Measurements from ENCODE around the gene MMP23B. TPM values are rescaled to one million over a fixed set of nuclear protein-coding genes. Genes with fewer than 3 reads are reported as not detected.

Gene MMP23B
- polyA plus RNA-seq, 1 donor = 38.1 TPM

DNA sequence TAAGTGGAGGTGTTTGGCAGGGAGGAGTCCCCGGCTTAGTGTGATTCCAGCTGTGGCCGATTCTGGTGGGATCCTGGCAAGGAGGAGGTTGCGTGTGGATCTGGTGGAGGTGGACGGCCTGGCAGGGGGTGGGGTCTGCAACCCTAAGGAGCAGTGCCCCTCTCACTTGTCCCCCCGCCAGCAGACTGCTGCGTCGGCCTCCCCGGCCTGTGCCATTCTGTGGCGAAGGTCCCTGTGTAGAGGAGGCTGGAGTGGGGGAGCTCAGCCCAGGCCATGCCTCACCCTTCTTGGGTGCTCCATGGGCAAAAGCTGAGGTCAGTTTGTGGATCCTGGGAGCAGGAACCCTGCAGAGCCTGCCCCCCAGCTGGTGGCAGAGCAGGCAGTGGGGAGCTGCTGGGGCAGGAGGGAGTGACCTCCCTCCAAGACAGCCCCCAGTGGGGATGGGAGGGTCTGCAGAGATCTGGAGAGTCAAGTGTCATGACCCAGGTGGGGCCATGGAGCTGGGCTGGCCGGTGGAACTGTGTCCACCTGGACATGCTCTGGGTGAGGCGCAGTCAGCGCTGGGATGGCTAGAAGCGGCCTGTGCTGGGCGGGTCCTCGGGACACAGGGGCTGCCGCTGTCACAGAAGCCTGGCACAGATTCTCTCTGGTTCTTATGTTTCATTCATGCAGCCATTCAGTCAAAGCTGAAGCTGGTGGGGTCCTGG lies 11.4 kb upstream of the MMP23B start:
- DNase-seq = no peak

DNA sequence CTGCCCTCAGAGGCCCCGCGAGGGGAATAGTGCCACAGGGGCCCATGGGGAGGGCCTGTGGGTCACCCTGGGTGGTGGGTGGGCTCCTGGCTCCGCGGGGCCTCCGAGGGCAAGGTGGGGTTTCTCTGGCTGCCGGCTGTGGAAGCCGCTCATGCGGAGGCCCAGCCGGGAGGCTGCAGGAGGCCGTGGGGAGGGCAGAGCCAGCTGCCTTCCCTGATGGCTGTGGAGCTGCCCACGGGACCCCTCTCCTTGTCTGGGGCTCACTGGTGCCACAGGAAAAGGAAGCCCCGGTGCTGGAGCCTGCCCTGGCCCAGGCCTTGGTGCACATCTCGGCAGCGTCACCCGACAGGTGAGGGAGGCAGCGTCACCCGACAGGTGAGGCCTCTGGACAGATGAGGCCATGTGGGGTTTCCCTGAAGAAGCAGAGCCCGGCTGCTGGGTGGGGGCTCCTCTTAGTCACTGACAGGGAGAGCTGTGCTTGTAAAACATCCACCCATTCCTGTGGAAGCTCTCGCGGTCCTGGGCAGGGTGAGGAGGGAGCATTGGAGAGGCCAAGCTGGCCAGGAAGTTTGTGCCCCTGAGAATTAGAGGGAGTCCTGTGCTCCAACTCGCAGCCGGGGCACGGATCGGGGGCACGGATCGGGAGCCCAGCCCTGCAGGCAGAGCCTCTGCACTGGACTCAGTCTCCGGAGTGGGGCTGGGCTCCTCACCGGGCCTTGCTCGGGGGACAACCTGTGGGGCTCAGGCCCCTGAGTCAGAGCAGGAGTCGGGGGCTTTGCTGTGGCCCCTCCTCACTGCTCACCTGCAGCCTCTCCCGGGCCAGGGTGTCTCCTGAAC lies 10.6 kb upstream of the MMP23B start:
- DNase-seq = no peak

DNA sequence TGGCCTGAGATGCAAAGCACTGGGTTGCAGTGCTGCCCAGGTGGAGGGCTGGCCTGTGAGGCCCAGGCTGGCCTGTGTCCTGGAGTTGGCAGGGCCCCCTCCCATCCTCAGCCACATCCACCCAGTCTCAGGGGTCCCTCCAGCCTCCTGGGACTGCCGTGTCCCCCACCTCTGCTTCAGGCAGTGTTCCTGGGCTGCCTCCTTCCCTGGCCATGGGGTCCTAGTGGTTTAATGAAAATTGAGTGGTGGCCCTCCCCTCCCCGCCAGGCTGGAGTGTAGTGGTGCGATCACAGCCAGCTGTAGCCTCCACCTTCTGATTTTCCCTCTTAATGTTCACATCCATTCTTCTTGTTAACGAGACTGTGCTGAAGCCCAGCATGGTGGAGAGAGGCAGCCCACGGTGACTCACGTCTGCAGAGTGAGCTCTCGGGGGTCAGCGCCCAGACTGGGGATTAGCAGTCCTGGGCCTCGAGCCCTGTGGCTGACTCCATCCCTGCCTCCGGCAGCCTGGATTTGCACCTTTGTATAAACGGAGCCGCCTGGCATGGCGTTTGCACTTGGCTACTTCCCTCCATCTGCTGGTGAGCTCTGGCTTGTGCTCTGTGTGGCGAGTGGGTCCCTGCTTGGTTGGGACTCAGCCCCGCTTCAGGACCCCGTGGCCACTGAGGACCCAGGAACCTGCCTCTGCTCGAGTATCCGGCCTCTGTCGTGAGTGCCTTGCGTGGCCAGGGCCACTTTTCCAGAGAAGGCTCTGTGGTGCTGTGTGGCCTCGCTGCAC lies 9.8 kb upstream of the MMP23B start:
- no peak for DNase-seq

DNA sequence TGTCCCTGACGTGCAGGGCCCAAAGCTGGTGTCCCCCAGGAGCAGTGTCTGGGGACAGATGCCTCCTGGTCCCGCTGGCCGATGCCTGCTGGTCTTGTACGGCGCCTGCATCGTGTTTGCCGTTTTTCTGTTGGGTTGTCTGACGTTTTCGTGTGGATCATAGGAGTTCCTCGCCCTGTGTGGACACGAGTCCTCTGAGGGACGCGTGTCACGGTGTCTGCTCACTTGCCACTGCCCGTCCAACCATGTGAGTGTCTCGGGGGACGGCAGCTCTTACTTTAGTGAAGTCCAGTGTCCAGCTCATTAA lies 9.2 kb upstream of the MMP23B start:
- no peak for DNase-seq

DNA sequence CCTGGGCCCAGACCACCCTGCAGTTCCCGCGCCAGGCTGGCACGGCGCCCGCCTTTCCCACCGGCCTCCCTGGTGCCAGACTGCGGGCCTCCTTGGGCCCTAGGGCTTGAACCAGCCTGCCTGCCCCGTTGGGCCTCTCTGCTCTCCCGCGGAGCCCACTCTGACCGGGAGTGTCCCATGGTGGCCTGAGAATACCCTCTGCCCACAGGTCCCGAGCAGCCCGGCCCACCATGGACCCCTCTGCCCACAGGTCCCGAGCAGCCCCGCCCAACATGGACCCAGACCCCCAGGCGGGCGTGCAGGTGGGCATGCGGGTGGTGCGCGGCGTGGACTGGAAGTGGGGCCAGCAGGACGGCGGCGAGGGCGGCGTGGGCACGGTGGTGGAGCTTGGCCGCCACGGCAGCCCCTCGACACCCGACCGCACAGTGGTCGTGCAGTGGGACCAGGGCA lies 8.8 kb upstream of the MMP23B start:
- DNase-seq = no peak

DNA sequence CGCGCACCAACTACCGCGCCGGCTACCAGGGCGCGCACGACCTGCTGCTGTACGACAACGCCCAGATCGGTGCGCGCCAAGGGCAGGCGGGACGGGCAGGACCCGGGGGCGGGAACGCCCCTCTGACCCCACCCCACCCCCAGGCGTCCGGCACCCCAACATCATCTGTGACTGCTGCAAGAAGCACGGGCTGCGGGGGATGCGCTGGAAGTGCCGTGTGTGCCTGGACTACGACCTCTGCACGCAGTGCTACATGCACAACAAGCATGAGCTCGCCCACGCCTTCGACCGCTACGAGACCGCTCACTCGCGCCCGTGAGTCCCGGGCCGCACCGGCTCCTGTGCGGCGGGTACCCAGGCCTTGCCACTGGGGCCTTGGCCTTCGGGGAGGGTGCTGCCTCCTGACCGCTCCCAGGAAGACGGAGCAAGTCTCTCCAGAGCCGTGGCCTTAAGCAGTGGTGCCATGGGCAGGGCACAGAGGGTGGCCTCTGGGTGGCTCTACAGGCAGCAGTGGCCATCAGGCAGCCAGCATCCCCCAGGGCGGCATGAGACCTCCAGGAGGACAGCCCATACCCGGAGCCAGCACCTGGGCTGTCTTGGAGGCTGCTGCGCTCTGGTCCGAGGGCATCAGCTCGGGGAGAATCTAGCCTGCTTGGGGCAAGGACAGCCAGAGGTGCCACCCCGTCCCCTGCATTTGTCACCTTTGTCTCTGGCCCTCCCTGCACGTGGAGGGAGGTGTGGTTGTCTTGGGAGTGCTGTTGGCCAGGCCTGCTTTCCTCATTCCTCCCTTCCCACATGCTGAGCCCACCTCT lies 8.1 kb upstream of the MMP23B start:
- DNase-seq = no peak

DNA sequence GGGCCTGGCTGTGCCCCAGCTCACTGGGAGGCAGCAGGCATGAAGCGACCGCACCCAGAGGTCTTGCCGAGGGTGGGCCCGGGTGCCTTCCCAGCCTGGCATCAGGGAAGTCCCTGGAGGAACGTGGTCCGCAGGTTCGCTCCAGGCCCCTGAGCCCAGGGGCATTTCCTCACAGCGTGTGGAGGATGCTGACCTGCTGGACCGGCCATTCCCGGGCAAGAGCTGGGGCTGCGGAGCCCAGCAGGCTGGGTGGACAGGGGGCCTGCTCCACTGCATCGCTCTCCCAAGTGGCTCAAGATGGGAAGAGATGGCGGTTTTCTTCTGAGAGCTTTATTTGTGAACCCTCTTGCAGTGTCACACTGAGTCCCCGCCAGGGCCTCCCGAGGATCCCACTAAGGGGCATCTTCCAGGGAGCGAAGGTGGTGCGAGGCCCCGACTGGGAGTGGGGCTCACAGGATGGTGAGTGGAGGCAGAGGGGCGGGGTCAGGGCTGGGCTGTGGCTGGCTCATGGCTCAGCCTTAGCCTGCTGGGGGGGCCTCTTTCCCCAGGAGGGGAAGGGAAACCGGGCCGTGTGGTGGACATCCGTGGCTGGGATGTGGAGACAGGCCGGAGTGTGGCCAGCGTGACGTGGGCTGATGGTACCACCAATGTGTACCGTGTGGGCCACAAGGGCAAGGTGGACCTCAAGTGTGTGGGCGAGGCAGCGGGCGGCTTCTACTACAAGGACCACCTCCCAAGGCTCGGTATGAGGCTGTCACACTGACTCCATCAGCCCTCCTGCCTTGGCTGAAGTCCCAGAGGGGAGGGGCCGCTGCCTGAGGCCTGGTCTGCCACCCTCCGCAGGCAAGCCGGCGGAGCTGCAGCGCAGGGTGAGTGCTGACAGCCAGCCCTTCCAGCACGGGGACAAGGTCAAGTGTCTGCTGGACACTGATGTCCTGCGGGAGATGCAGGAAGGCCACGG lies 7.2 kb upstream of the MMP23B start:
- no peak for DNase-seq

DNA sequence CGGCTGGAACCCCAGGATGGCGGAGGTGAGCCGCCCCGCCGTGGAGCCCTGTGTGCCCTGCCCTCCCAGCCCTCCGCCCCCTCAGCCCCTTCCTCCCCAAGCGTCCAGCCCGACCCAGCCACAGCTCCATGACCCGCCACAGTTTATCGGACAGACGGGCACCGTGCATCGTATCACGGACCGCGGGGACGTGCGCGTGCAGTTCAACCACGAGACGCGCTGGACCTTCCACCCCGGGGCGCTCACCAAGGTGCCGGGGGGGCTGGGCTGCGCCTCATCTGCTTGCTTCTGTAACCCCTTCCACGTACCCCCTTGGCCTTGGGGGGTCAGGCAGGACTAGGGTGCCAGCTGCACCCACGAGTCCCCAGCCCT lies 6.6 kb upstream of the MMP23B start:
- DNase-seq = no peak

DNA sequence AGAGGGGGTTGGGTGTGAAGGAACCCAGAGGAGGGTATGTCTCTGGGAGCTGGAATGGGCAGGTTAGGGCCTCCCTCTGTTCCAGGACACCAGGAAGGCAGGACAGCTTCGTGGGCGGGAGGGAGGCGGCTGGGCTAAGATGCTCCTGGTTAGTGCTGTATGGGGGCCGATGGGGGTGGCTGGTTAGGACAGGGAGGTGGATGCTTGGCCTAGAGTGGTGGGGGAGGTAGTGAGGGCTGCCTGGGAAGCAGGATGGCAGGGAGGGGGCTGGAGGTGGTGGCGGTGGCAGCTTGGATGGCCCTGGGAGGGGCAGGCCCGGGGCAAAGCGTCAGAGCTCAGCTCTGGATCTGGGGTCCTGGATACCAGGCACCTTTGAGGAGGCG lies 6.2 kb upstream of the MMP23B start:
- DNase-seq = no peak

DNA sequence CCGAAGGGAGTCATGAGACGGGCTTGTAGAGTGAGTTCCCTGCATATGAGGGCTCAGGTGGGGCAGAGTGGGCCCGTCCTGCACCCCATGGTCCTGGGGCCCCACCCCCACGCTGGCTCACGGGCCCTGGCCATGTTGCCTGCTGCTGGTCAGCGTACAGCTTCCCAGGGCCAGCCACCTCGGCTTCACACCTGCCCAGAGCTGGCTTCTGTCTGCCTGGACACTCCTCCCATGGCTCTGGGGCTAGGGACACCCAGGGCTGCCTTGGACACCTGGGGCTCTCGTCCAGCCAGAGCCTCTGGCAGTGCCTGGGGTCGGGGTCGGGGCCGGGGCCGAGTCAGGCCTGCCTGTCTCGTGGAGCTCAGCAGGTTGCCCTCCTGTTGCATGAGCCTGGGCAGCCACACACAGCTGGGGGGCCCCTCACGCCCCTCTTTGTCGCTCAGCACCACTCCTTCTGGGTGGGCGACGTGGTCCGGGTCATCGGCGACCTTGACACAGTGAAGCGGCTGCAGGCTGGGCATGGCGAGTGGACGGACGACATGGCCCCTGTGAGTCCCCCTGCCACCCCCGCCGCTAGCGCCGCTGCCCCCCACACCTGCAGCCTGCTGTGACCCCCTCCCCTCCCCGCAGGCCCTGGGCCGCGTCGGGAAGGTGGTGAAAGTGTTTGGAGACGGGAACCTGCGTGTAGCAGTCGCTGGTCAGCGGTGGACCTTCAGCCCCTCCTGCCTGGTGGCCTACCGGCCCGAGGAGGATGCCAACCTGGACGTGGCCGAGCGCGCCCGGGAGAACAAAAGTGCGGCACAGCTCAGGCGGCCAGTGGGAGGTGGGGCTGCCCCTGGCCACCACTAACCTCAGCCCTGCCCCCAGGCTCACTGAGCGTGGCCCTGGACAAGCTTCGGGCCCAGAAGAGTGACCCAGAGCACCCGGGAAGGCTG lies 5.5 kb upstream of the MMP23B start:
- DNase-seq = no peak

DNA sequence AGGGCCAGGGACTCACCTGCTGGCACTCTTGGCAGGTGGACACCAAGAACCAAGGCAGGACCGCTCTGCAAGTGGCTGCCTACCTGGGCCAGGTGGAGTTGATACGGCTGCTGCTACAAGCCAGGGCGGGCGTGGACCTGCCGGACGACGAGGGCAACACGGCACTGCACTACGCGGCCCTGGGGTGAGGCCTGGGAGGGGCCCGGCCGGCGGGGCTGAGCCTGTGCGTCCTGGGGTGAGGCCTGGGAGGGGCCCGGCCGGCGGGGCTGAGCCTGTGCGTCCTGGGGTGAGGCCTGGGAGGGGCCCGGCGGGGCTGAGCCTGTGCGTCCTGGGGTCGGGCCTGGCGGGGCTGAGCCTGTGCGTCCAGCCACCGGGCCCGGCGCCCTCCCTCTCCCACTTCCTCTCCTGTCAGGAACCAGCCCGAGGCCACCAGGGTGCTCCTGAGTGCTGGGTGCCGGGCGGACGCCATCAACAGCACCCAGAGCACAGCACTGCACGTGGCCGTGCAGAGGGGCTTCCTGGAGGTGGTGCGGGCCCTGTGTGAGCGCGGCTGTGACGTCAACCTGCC lies 4.6 kb upstream of the MMP23B start:
- no peak for DNase-seq

DNA sequence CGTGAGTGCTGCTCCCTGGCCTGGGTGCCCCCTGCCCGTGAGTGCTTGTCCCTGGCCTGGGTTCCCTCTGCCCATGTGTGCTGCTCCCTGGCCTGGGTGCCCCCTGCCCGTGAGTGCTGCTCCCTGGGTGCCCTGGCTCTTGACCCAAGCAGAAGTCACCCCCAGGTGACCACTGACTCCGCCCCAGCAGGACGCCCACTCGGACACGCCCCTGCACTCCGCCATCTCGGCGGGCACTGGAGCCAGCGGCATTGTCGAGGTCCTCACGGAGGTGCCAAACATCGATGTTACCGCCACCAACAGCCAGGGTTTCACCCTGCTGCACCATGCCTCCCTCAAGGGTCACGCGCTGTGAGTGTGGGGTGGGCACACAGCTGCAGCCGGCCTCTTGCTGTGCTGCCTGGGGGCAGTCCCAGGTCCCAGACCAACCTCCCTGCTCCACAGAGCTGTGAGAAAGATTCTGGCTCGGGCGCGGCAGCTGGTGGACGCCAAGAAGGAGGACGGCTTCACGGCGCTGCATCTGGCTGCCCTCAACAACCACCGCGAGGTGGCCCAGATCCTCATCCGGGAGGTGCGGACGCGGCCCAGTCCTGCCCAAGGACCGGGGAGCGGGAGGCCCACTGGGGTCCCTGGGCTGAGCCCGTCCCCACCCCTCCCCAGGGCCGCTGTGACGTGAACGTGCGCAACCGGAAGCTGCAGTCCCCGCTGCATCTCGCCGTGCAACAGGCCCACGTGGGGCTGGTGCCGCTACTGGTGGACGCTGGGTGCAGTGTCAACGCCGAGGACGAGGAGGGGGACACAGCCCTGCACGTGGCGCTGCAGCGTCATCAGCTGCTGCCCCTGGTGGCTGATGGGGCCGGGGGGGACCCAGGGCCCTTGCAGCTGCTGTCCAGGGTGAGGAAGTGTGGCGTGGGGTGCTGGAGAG lies 3.9 kb upstream of the MMP23B start:
- no peak for DNase-seq

DNA sequence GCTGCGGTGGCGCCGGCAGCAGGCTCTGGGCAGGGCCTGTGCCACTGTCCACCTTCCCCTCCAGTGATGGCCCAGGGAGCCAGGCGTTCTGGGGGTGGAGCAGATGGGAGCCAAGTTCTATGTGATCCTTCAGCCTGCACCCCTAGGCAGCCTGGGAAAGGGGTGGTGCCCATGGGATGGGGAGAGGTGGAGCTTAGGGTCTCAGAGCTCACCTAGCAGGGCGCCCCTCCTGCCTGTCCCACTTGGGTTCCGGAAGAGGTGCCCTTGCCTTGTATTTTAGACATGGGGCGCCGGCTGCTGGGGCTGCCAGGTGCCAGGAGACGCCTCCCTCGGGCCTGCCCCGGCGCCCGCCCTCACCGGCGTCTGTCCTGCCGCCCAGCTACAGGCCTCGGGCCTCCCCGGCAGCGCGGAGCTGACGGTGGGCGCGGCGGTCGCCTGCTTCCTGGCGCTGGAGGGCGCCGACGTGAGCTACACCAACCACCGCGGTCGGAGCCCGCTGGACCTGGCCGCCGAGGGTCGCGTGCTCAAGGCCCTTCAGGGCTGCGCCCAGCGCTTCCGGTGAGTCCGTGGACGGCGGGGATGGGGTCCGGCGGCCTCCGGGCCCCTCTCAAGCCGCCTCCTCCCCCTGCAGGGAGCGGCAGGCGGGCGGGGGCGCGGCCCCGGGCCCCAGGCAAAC lies 3.1 kb upstream of the MMP23B start:
- no peak for DNase-seq

DNA sequence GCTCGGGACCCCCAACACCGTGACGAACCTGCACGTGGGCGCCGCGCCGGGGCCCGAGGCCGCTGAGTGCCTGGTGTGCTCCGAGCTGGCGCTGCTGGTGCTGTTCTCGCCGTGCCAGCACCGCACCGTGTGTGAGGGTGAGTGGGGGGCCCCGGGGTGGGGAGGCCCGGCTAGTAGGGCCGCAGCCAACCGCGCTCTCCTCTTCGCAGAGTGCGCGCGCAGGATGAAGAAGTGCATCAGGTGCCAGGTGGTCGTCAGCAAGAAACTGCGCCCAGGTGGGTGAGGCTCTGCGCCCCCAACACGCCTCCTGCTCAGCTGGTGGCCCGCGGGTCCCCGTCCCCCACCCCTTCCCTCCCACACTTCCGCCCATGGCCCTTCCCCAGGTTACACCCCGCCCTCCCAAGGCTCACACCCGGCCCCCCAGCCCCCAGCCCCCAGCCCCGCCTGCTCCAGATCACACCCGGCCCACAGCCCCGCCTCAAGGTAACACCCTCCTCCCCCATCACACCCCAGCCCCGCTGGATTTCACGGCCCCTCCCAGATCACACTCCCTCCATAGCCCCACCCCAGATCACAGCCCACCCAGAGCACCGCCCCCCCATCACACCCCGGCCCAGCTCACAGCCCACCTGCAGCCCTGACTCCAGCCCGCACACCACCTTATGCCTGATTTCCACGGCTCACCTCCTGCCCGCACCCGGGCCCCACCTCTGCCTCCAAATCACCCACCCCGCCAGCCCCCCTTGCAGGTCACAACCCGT lies 2.4 kb upstream of the MMP23B start:
- DNase-seq = no peak

DNA sequence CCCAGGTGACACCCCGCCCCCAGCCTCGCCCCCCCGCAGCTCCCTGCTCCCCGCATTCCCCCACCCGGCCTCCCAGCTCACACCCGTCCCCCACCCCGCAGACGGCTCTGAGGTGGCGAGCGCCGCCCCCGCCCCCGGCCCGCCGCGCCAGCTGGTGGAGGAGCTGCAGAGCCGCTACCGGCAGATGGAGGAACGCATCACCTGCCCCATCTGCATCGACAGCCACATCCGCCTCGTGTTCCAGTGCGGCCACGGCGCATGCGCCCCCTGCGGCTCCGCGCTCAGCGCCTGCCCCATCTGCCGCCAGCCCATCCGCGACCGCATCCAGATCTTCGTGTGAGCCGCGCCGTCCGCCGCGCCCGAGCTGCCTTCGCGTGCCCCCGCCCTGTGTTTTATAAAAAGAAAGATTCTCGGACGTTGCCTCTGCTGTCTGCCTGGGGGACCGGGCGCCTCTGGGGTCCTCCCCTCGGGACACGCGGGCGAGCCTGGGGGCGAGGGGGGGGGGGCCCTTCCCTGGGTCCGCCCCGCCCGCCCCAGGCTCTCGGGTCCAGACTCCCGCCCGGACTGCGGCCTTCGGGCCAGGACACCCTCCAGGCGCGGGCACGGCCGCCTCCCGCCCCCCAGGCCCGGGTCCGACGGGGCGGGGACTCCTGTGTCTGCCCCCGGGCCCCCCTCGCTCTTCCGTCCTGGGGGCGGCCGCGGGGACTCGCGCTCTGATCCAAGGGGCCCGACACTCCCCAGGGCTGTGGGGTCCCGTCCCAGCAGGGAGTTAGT lies 1.6 kb upstream of the MMP23B start:
- peak; percentile 94 for DNase-seq

DNA sequence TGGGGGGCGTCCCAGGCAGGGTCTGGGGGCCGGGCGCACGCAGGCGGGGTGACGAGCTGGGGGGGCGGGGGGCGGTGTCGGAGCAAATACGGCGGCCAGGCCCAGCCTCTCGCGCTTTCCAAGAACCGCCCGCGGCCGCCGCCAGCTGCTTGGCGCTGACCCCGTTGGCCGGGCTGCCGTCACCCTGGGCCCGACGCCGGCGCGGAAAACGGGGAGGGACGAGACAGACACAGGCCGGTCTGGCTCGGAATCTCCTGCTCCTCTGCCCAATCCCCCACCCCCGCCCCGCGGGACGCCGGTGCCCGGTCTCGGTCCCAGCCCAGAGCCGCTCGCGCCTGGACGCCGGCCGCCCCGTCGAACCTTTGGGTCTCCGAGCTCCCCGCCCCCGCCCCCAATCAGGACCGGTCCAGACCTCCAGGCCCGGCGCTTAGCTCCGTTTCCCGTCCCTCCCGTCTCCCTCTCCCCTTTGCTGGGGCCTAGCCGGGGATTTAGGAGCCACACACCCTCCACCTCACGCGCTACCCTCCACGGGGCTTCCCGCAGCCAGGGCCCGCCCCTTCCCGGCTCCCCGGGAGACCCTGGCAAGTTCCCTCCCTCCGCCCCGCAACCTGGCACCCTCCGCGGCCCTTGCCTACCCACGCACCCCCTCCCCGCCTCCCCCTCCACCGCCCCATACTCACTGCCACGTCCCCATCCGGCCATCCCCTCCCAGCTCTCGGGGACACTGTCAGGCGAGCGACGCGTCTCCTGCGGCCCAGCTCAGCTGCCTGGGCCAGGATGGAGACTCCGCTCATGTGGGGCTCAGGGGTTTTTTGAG lies 800 bp upstream of the MMP23B start:
- DNase-seq = peak; percentile 92

Measured in hindlimb muscle (tissue), 1 donor.